Activated T-helper 17 cell treated with anti-CD3 and anti-CD28 coated beads, Interleukin-2, amount 50 U/mL, for 72 hours (primary cell): Measurements from ENCODE around the gene SETD2. TPM values are rescaled to one million over a fixed set of nuclear protein-coding genes. Genes with fewer than 3 reads are reported as not detected.

Source experiments
- ATAC-seq: fragments of 150-1000 bp; cut with Tn5 transposase; replicated peaks from 2 replicates; pipeline ENCODE4 v1.10.0; 2021; ENCODE audit warnings: mild to moderate bottlenecking, moderate library complexity
- H3K27ac Mint-ChIP-seq: one replicate; pipeline ENCODE4 v1.8.0; 2022; ENCODE audit warnings: mixed read lengths
- H3K27me3 Mint-ChIP-seq: one replicate; pipeline ENCODE4 v1.8.0; 2022; ENCODE audit warnings: mixed read lengths
- H3K36me3 Mint-ChIP-seq: one replicate; pipeline ENCODE4 v1.8.0; 2022; ENCODE audit warnings: low read depth, mild to moderate bottlenecking, mixed read lengths
- H3K4me1 Mint-ChIP-seq: one replicate; pipeline ENCODE4 v1.8.0; 2022; ENCODE audit warnings: mixed read lengths
- H3K4me3 Mint-ChIP-seq: one replicate; pipeline ENCODE4 v1.8.0; 2022; ENCODE audit warnings: mild to moderate bottlenecking, mixed read lengths
- H3K9me3 Mint-ChIP-seq: one replicate; pipeline ENCODE4 v1.8.0; 2022; ENCODE audit warnings: mixed read lengths
- total RNA-seq, 2 donors: library from RNA; stranded (reverse); gene quantifications; one replicate each; pipeline ENCODE4 v1.2.3, GENCODE V29; 2022

SETD2 gene
- total RNA-seq, 2 donors from 2014 or later: 28.8 to 33.1 TPM

DNA sequence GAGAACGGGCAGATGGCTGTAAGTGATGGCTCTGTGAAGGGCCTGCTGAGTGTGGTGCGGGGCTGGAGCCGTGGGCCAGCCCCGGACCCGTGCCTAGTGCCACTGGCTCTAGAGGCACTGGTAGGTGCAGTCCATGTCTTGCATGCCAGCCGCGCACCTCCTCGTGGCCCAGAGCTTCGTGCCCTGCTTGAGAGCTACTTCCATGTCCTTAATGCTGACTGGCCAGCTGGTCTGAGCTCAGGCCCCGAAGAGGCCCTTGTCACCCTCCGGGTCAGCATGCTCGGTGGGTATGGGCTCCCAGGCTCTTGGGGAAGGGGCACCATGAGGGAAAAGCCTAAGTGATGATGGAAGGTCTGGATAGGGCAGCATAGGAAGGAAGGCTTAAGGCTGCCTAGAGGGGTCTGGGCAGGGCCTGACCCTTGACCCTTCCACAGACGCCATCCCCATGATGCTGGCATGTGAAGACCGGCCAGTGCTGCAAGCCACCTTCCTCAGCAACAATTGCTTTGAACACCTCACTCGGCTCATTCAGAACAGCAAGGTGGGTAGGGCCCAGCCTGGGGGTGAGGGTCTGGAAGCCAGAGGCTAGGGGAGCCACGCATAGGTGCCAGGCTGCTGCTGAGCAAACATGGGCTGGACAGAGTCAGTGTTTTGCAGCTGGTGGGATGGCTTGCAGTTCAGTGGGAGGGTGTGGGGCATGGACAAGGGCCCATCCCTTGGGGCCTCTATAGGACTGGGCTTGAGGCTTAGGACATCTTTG lies 172.3 kb downstream of the SETD2 start:
- peak overlapping the region; percentile 87 for H3K27ac Mint-ChIP-seq
- H3K36me3 Mint-ChIP-seq: peaks cover 60% of the 10 kb centered on the region
- H3K4me3 Mint-ChIP-seq: no peak overlapping the region

GRCh38 chr3:46990573-46991374 lies 173.1 kb downstream of the SETD2 start:
- no peak for ATAC-seq
- Mint-ChIP-seq H3K4me3 (no peak overlapping the region), H3K4me1 (peaks cover 39% of the 10 kb centered on the region), H3K27ac (peak overlapping the region; percentile 87), H3K9me3 (no peaks in the 10 kb centered on the region), H3K27me3 (no peaks in the 10 kb centered on the region), H3K36me3 (peaks cover 60% of the 10 kb centered on the region)

More for the DNA sequence above, 172.3 kb downstream of the SETD2 start:
- H3K4me1 Mint-ChIP-seq: peaks cover 32% of the 10 kb centered on the region
- no peak for ATAC-seq
- H3K9me3 Mint-ChIP-seq: no peaks in the 10 kb centered on the region
- H3K27me3 Mint-ChIP-seq: no peaks in the 10 kb centered on the region

DNA sequence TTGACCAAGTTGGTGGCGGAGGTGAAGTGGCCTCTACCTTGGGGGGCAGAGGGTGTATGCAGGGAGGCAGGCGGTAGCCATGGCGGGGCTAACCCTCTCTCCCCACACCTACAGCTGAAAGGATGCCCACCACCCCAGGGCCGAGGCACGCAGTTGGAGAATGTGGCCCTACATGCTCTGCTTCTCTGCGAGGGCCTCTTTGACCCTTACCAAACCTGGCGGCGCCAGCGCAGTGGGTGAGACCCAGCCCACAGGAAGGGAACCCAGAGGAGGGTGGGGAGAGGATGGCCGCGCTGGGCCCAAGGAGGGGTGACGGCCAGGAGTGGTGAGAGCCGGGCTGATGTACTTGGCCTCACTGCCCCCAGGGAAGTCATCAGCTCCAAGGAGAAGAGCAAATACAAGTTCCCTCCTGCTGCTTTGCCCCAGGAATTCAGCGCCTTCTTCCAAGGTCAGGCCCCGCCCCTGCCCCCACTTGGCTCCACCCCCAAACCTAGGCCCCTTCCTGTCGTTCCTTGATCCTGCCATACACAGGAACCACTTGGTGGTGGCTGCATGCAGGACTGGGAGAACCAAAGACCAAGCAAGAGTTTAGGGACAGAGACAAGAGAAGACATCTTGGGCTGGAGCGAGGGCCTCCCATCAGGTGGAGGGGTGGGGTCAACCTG lies 174.6 kb downstream of the SETD2 start:
- no peak for ATAC-seq
- Mint-ChIP-seq H3K4me3 (peak overlapping the region; percentile 83), H3K36me3 (peaks cover 53% of the 10 kb centered on the region), H3K9me3 (no peaks in the 10 kb centered on the region), H3K27ac (peak overlapping the region; percentile 87), H3K27me3 (no peaks in the 10 kb centered on the region), H3K4me1 (peaks cover 46% of the 10 kb centered on the region)

DNA sequence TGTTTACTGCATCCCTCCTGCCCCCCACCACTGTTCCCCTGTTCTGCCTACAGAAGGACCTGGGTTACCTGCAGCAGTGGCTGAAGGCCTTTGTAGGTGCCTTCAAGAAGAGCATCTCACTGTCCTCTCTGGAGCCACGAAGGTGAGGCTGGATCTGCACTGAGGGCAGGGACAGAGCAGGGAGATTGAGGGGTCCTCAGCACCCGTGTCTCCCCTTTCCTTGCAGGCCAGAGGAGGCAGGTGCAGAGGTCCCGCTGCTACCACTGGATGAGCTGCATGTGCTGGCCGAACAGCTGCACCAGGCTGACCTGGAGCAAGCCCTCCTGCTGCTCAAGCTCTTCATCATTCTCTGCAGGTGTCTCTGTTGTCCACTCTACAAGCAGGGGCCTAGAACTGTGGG lies 175.3 kb downstream of the SETD2 start:
- H3K9me3 Mint-ChIP-seq: no peaks in the 10 kb centered on the region
- peak overlapping the region; percentile 83 for H3K4me3 Mint-ChIP-seq
- H3K4me1 Mint-ChIP-seq: peaks cover 47% of the 10 kb centered on the region
- H3K36me3 Mint-ChIP-seq: peaks cover 48% of the 10 kb centered on the region
- peak overlapping the region; percentile 87 for H3K27ac Mint-ChIP-seq
- no peak for ATAC-seq
- H3K27me3 Mint-ChIP-seq: no peaks in the 10 kb centered on the region

DNA sequence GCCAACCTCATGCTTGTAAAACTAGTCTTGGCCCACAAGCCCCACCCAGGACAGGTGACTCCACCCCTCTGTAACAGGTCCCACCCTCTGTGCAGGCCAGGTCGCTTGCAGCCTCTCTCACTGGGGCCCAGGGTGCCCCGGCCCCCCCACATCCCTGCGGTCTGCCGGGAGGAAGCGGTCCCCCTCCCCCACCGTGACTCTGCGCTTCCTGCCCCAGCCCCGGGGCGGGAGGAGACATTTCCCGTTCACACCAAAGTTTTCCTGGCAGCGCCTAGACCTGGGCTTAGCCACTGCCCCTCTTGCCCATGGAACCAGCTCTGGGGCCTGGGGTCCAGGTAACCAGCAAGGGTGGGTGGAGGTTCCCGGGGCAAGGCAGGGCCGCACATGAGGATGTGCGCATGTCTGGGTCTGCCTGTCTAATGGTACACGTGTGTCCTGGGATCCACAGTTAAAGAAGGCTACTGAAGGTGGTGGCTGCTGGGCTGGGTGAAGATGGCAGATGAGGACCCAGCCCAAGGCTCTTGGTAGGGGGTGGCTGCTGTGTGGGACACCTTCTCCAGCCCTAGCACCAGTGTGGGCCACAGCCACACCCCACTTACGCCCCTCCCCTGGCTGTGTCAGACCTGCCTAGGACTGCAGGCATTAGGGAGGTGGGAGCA lies 176.0 kb downstream of the SETD2 start:
- Mint-ChIP-seq H3K27me3 (no peaks in the 10 kb centered on the region), H3K9me3 (no peaks in the 10 kb centered on the region), H3K36me3 (peaks cover 44% of the 10 kb centered on the region), H3K4me1 (peaks cover 50% of the 10 kb centered on the region), H3K4me3 (peak overlapping the region; percentile 83), H3K27ac (peak overlapping the region; percentile 87)
- peak; percentile 95 for ATAC-seq

GRCh38 chr3:46987319-46987742 lies 176.6 kb downstream of the SETD2 start:
- Mint-ChIP-seq H3K36me3 (peaks cover 39% of the 10 kb centered on the region), H3K4me1 (peaks cover 55% of the 10 kb centered on the region), H3K27ac (peak overlapping the region; percentile 87), H3K27me3 (no peaks in the 10 kb centered on the region), H3K4me3 (peak overlapping the region; percentile 83), H3K9me3 (no peaks in the 10 kb centered on the region)
- ATAC-seq: peak; percentile 36

DNA sequence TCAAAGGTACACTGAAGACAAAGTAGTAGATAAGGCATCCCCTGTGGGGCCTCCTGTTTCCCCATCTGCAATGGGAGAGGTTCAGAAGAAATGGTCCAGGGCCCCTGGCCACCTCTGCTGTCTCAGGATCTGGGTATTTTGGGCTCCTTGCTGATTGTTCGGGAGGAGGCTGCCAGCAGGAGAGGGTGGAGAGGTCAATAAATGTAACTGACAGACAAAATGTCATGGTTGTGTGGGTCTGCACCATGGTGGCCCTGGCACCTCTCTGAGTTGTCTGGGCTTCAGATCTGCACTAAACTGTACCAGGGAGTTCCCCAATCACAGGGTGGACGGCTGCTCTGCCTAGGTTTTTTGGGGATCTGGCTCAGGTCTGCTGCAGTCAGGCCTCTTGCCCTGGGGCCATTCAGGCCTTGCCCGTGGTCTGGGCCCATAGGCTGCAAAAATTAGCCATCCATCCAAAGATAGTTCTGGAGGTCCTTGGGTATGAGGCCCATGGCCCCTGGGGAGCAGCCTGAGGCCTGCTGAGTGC lies 177.1 kb downstream of the SETD2 start:
- peaks cover 35% of the 10 kb centered on the region for H3K36me3 Mint-ChIP-seq

GRCh38 chr3:46986055-46986730 lies 177.7 kb downstream of the SETD2 start:
- Mint-ChIP-seq H3K4me1 (peaks cover 61% of the 10 kb centered on the region), H3K27ac (peak overlapping the region; percentile 87), H3K36me3 (peaks cover 28% of the 10 kb centered on the region), H3K4me3 (peak overlapping the region; percentile 83), H3K27me3 (no peaks in the 10 kb centered on the region), H3K9me3 (no peaks in the 10 kb centered on the region)
- no peak for ATAC-seq

More for the DNA sequence above, 177.1 kb downstream of the SETD2 start:
- no peaks in the 10 kb centered on the region for H3K9me3 Mint-ChIP-seq
- no peak for ATAC-seq
- H3K4me1 Mint-ChIP-seq: peaks cover 56% of the 10 kb centered on the region
- H3K27me3 Mint-ChIP-seq: no peaks in the 10 kb centered on the region
- H3K27ac Mint-ChIP-seq: peak overlapping the region; percentile 87
- peak overlapping the region; percentile 83 for H3K4me3 Mint-ChIP-seq

DNA sequence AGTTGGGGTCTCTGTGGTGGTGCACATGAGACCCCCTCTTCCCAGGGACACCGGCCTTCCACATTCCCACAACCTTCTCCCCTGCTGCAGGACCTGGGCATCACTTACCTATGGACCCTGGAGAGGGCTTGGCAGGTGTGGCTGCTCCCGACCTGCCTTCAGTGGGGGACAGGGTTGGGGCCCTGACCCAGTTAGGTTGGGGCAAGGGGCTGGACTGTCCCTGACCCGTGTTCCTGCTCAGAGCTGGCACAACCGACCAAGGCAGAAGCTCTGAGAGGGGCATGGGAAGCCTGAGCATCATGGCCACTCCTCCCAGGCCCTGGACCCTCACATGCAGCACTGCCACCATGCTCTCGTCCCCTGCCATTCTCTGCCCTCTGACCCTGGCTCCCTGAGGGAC lies 178.3 kb downstream of the SETD2 start:
- ATAC-seq: no peak
- H3K27ac Mint-ChIP-seq: peak overlapping the region; percentile 87
- peaks cover 59% of the 10 kb centered on the region for H3K4me1 Mint-ChIP-seq
- H3K27me3 Mint-ChIP-seq: no peaks in the 10 kb centered on the region
- peaks cover 23% of the 10 kb centered on the region for H3K36me3 Mint-ChIP-seq
- no peaks in the 10 kb centered on the region for H3K9me3 Mint-ChIP-seq
- H3K4me3 Mint-ChIP-seq: no peak overlapping the region

GRCh38 chr3:46984591-46985459 lies 179.1 kb downstream of the SETD2 start:
- H3K27ac Mint-ChIP-seq: peak overlapping the region; percentile 85
- peaks cover 51% of the 10 kb centered on the region for H3K4me1 Mint-ChIP-seq
- no peak for ATAC-seq
- no peaks in the 10 kb centered on the region for H3K27me3 Mint-ChIP-seq
- H3K9me3 Mint-ChIP-seq: no peaks in the 10 kb centered on the region
- H3K4me3 Mint-ChIP-seq: peak overlapping the region; percentile 35
- H3K36me3 Mint-ChIP-seq: peaks cover 15% of the 10 kb centered on the region

DNA sequence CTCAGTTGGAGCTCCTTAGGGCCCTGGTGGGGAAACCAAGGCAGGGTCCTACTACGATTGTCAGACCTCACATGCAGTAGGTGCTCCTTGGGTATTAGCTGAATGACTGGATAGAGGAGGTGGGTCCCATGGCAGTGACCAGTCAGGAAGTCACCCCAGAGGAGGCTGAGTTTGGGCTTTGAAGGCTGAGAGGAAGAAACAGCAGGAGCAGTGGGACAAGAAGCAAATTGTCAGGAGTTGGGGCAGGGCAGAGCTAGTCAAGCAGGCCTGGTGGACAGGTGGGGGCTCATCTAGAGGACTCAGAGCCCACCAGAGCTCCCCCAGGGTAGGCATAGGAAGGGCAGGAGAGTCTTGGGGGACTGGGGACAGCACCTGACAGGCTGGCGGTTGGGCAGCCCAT lies 181.4 kb downstream of the SETD2 start:
- no peak for ATAC-seq
- H3K4me1 Mint-ChIP-seq: peaks cover 43% of the 10 kb centered on the region
- H3K9me3 Mint-ChIP-seq: no peaks in the 10 kb centered on the region
- no peaks in the 10 kb centered on the region for H3K27me3 Mint-ChIP-seq
- H3K36me3 Mint-ChIP-seq: no peaks in the 10 kb centered on the region
- H3K4me3 Mint-ChIP-seq: peak overlapping the region; percentile 86
- peak overlapping the region; percentile 70 for H3K27ac Mint-ChIP-seq

DNA sequence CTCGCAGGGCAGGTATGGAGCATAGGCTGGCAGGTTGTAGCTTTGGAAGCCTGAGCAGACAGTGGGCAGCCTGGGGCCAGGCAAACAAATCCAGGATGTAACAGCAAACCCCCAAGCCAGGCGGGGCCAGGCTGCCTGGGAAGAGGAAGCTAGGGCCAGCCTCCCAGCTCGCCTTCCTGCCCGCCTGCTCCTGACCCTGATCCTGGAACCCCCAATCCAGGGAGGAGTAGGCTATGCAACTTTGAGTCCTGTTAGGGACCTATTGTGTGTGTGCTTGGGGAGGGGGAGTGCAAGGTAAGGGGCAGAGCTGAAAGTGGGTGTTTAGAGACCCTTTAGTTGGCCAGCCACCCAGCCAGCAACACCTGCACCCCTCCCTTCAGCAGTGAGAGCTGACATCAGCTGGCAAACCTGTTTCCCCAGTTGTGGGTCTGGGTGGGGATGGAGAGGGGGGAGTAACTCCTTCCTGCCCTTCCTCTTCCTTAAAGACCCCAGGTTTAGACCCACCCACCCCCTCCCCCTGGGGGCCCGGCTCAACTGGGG lies 181.9 kb downstream of the SETD2 start:
- Mint-ChIP-seq H3K9me3 (no peaks in the 10 kb centered on the region), H3K4me1 (peaks cover 43% of the 10 kb centered on the region), H3K27me3 (no peaks in the 10 kb centered on the region), H3K4me3 (peak overlapping the region; percentile 86), H3K36me3 (no peaks in the 10 kb centered on the region), H3K27ac (peak overlapping the region; percentile 70)
- no peak for ATAC-seq
